ENCODE results near the gene MT1HL1. TPM values are rescaled to one million over a fixed set of nuclear protein-coding genes. Genes with fewer than 3 reads are reported as not detected.

The MT1HL1 gene
- total and polyA plus RNA-seq, 2 of the 8 experiments (the other 6 are each of a cell fraction or from before 2014, with no cell fraction given) = not detected

GRCh38 chr1:237013608-237014007 lies 9.4 kb upstream of the MT1HL1 start (continued):
- TF ChIP-seq CTCF (IDR thresholded peaks at IDR 0.05; ENCODE audit: control extremely low read depth in 1 of 3, insufficient read depth in 1 of 3, low read depth in 1 of 3, low read length in 3 of 3) (no peak), RNF2 (IDR thresholded peaks at IDR 0.05; ENCODE audit: borderline replicate concordance, low read depth, low read length, missing control alignments, poor library complexity, severe bottlenecking) (no peak), USF2 (IDR thresholded peaks at IDR 0.05; ENCODE audit: low read length) (no peak), GTF2F1 (IDR thresholded peaks at IDR 0.05; ENCODE audit: borderline replicate concordance, low read depth, low read length) (no peak), TCF12 (IDR thresholded peaks at IDR 0.05; ENCODE audit: low read depth, low read length) (no peak), TAF1 (IDR thresholded peaks at IDR 0.05; ENCODE audit: low read depth, low read length) (no peak), ASH2L (IDR thresholded peaks at IDR 0.05; ENCODE audit: low read length) (no peak), GABPA (IDR thresholded peaks at IDR 0.05; ENCODE audit: borderline replicate concordance, insufficient read depth, low read length) (no peak), SP2 (IDR thresholded peaks at IDR 0.05; ENCODE audit: low read length) (no peak), SAP30 (IDR thresholded peaks at IDR 0.05; ENCODE audit: insufficient read depth, insufficient replicate concordance, low read length) (no peak)
